Prostate gland (tissue), 2 donors: Measurements from ENCODE around the gene PLCB1.

Experiments
- CTCF ChIP-seq, 4 experiments: fragments of 200-600 bp in 2 of 4; fragments of 450-650 bp in 2 of 4; sonication (generic) in 2 of 4; IDR thresholded peaks; 1 replicate in 3 of 4; 2 replicates in 1 of 4; pipeline ENCODE4 v1.5.1; 2016 to 2019; ENCODE audit warnings: antibody characterized with exemption in 4 of 4, mild to moderate bottlenecking in 2 of 4, moderate library complexity in 2 of 4
- POLR2A ChIP-seq: fragments of 450-650 bp; IDR thresholded peaks from one replicate; pipeline ENCODE4 v1.6.1; 2016; ENCODE audit warnings: antibody characterized with exemption, mild to moderate bottlenecking

- no peak for TF ChIP-seq CTCF (IDR thresholded peaks at IDR 0.05)
- TF ChIP-seq POLR2A = no peak
These were observed 240.8 kb downstream of the PLCB1 start for GRCh38 chr20:8372824-8373380.
